ENCODE measurements around the gene ADPGK.
"Not testable (repeated sequence)": the region's sequence is repeated elsewhere in the genome, so short reads cannot be mapped to it uniquely, and the experiment has no call there.

ADPGK gene

DNA sequence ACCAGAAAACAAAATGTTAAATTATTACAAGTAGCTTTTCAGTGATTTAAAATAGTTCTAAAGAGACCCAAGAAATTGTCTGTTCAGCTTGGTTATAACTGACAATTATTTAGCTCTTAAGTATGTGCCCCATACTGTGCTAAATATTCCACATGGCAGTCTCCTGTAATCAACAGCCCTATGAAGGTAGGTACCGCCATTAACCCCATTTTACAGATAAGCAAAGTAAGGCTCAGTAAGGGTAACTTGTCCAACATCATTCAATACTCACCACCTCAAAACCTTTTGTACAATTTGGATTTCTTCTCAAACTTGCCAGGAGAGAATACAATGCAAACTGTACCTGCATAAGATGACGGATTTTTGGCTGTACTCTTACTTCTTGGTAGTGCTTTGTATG, 33.9 kb downstream of the ADPGK start:
- no peak for DNase-seq (ENCODE audit: low read depth)

DNA sequence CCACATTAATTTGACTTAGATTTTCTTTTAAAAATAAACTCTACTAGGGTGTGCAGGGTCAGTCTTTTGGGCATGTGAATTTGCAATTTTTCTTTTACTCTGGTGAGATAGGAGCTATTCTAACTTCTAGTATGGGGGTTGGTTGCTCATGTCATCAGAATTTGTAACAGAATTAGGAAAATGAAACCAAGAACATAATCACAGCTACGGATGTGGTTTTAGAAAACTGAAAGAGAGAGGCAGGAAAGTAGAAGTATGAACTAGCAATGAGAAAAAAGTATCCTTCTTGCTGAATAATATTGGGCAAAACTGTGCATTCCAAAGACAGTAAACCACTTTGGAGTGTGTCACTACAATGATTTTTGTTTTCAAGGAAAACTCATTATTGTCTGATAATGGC, 43.3 kb downstream of the ADPGK start:
- no peak for DNase-seq (ENCODE audit: low read depth)

DNA sequence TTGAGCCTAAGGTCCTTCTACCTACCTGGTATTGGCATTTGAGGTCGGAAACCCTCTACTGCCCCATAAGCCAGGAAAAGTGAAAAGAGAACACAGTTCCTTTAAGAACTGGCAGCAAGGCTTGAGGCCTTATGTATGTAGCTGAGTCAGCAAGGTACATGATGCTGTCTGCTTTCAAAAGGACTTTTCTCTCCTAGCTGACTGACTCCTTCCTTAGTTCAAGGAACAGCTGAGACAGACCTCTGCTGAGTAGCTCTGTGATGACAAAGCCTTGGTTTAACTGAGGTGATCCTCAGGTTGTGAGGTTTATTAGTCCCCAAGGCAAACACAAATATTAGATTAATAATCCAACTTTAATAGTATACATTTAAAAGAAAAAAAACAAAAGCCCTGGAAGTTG, 45.8 kb downstream of the ADPGK start:
- DNase-seq (ENCODE audit: low read depth), result no peak

DNA sequence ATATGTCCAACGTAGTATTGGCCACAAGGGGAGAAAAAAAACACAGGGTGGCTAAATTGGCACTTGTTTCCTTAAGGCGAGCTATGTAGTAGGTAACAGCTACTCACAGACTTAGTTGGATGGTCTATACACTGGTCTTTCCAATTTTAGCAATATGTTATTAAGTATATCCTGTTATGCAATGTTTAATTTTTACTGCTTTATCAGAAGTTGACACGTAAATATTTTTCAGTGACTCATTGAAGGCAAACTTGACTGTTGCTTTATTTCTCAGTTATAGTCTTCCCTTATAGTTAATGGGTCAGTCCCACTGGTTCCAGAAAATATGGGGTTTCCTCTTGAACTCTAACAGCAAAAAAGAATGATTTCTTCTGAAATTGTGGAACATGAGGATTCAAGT, 46.5 kb downstream of the ADPGK start:
- DNase-seq (ENCODE audit: low read depth), result no peak

DNA sequence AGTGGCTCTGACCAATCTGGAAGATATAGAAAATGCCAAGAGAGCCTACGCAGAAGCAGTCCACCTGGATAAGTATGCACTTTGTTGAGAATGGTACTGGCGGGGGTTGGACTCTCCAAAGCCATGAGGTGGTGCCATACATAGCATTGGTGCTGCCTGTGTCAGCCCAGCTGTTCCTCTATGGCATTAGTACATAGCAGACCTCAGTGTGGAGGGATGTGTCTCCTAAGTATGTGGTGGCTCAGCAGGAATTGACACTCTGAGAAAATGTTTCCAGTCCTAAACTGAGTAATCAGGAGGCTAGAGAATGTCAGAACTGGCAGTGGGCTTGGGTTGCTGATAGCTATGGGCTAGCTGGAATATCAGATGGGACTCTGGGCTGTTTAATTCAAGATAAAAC, 48.4 kb downstream of the ADPGK start:
- DNase-seq (ENCODE audit: low read depth), result no peak

DNA sequence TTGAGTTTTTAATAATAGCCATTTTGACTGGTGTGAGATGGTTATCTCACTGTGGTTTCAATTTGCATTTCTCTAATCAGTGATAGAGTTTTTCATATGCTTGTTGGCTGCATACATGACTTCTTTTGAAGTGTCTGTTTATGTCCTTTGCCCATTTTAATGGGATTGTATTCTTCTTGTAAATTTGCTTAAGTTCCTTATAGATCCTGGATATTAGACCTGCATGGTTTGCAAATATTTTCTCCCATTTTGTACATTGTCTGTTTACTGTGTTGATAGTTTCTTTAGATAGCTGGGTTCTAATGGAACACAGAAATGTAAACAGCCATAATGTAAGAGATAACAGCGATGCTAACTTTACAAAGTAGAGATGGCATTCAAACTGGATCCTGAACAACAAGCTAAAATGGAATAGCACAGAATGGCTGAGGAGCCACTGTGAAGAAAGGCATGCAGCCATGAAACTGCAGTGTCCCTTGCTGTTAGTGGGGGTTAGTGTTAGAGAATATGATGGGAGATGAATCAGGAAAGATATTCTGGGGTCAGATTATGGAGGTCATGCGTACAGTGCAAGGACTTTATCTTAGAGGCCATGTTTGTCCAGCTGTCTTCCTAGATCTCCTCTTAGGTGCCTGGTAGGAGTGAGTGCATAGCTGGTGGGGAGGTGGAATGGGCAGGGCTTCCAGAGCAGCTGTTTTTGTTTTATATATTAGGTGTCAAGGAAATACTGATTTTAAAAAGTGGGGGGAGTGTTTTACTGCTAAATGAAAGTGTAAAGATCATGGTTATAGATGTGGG, 49.4 kb downstream of the ADPGK start:
- no peak for DNase-seq (ENCODE audit: low read depth)

DNA sequence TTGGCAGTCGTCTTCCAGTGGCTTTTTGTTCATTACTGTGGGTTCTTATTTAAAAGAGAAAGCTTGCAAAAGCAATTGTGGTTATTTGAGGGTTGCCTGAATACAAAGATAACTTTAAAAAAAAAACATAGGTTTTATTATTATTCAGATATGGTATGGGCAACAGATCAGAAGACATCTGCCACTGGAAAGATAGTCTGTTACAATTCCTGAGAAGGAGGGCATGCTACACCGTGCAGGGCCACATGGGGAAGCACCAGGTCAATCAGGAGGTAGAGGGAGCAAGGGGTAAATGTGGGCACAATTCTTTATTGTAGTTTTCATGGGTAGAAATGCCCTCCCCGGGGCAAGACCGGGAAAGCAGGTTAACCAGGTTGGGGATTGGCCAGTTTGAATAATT, 51.0 kb downstream of the ADPGK start:
- no peak for DNase-seq (ENCODE audit: low read depth)

DNA sequence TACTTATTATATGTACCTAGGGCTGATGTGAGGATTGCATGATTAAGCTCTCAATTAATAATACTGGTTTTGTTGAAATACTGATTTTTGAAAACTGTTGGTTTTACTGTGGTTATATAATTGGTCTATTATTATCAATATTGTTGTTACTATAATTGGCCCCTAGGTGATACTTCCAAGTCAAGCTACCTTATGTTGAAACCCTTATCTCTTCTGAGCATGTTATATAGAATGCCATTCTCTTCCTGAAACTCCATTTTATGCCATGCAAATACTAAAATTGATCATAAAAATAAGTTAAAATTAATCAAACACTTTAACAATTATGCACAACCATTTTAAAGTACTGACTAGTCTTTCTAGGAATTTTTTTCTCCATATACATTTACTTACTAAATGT, 51.5 kb downstream of the ADPGK start:
- DNase-seq (ENCODE audit: low read depth), result no peak

DNA sequence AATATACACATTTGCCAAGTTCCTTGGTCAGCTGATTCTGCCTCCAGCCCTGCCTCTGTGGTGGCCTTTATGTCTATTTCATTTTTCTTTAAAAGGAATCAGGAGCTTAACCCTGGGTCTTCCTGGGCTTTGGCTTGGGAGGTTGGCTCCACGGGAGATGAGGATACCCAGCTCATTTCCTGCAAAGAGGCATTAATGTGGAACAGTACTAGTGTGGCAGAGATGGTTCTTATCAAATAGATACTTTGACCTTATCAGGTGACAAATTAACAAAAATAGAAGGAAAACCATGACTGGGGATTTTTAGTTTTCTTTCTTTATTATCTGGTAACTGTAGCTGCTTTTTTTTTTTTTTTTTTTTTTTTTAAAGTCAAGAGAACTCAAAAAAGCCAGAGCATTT, 54.7 kb downstream of the ADPGK start:
- no peak for DNase-seq (ENCODE audit: low read depth)

DNA sequence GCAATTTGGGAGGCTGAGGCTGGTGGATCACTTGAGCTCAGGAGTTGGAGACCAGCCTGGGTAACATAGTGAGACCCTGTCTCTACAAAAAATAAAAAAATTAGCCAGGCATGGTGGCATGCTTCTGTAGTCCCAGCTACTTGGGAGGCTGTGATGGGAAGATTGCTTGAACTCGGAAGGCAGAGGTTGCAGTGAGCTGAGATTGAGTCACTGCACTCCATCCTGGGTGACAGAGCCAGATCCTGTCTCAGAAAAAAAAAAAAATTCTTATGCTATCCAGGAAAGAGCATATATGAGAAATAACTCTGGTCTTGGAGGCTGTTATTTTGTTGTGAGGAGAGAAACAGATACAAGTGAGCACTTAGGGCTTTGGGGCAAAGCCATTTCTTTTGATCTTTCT, 55.3 kb downstream of the ADPGK start:
- not testable (repeated sequence) for DNase-seq (ENCODE audit: low read depth)

DNA sequence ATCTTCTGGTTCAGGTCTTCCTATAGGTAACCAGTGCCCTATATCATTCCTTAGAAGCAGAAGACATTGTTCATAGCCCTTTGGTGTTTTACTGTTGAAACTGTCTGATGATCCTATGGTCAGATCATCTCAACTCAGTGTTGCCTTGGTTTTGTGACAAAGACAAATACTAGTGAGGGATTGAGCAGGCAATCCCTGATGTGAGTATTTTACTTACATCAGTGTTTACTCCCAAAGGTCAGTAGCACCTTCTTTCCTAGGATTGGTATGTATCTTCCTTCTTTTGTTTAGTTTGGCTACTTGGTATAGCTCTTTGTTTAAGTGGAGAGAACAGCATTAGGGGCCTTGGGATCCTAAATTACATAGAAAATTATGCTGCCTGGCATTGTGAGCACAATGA, 56.4 kb downstream of the ADPGK start:
- DNase-seq (ENCODE audit: low read depth), result no peak

DNA sequence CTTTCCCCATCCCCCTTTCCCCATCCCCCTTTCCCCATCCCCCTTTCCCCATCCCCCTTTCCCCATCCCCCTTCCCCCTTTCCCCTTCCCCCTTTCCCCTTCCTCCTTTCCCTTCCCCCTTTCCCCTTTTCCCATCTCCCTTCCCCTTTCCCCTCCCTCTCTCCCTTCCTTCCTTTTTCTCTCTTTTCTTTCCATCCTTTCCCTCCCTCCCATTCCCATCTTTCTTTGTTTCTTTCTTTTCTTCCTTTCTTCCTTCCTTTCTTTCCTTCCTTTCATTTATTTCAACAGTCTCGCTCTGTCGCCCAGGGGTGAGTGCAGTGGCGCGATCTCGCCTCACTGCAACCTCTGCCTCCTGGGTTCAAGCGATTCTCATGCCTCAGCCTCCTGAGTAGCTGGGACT, 57.7 kb downstream of the ADPGK start:
- DNase-seq (ENCODE audit: low read depth), result not testable (repeated sequence)

DNA sequence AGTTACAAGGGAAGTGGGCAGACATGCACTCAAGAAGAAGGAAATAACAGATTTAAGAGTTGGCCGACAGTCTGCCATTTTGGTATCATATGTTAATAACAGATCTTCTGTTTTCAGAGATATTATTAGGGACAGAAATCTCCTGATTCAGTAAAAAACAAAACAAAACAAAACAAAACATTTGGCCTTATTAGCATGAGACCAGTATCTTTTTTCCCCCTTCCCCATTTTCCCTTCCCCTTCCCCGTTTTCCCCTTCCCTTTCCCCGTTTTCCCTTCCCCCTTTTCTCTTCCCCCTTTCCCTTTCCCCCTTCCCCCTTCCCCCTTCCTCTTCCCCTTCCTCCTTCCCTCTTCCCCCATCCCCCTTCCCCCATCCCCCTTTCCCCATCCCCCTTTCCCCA, 58.1 kb downstream of the ADPGK start:
- no peak for DNase-seq (ENCODE audit: low read depth)

DNA sequence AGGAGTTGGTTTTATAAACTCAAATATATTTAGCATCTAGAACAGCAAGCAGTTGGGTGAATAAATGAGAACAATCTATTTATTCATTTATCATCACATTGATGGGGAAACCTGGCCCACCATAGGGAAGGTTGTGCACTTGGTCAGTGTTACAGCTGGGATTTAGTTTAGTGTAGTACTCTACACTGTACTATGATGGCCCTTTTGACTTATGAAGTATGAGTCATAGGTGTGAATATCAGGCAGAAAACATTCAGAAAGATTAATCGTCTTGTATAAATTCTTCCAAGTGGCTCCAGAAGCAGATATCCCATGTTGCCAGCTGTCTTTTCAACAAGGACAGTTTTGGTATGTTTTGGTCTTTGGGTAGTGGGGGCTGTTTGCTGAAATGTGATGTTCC, 59.5 kb downstream of the ADPGK start:
- no peak for DNase-seq (ENCODE audit: low read depth)

DNA sequence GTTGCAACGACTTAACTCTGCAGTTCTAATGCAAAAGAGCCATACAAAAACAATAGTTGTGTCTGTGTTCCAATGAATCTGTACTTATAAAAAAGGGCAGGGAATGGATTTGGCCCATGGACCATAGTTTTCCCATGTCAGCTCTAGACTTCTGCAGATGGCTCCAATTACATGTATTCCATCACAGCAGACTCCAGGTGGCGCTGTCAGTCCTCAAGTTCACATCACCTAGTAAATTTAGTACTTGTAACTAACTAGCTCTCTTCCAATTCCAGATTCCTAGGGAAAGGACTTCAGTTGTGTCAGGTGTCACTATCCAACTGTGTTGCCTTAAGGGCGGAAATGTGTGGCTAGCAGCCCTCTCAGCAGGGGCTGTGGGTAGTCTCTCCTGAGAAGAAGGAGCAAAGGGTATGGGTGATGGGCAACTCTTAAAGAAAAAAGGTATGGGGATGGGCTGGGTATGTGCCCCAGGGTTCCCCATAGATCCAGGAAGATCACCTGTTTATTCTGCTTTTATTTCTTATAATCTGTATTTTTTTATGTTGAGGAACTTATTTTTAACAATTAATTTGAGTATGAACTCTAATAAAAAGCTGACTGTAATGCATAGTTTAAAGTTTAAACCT, 61.4 kb downstream of the ADPGK start:
- DNase-seq (ENCODE audit: low read depth), result peak; percentile 35

DNA sequence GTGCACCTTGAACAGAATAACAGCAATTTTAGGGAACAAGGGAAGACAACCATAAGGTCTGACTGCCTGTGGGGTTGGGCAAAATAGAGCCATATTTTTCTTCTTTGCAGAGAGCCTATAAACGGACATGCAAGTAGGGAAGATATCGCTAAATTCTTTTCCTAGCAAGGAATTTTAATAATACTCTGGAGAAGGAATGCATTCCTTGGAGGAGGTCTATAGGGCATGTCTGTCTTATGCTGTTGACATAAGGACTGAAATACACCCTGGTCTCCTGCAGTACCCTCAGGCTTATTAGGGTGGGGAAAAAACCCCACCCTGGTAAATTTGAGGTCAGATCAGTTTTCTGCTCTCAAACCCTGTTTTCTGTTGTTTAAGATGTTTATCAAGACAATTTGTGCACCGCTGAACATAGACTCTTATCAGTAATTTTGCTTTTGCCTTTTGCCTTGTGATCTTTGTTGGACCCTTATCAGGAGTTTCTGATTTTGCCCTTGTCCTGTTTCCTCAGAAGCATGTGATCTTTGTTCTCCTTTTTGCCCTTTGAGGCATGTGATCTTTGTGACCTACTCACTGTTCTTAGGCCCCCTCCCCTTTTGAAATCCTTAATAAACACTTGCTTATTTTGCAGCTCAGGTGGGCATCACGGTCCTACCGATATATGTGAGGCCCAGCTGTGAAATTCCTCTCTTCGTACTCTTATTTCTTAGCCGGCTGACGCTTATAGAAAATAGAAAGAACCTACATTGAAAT, 74.8 kb downstream of the ADPGK start:
- not testable (repeated sequence) for DNase-seq (ENCODE audit: low read depth)

DNA sequence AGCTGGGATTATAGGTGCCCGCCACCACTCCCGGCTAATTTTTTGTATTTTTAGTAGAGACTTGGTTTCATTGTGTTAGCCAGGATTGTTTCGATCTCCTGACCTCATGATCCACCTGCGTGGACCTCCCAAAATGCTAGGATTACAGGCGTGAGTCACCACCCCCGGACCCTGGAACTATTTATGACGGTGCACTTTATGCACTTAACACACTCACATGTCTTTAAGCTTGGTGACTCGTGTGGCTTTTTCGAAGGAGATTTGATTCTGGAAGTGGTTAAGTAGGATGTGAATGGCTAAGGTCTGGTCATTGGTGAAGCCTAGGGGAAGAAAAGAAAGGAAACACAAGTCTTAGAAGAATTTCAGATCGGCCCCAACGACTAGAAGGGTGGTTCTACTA, 77.3 kb downstream of the ADPGK start:
- no peak for DNase-seq (ENCODE audit: low read depth)

All from non-pigmented ciliary epithelial cell (primary cell).